Osteoblast (primary cell): ENCODE measurements around the gene DNMT3A. TPM values are rescaled to one million over a fixed set of nuclear protein-coding genes. Genes with fewer than 3 reads are reported as not detected.

ENCODE experiments used
- DNase-seq: peaks from one replicate; pipeline ENCODE4 v3.0.0; 2011; ENCODE audit warnings: low spot score, mixed read lengths; ENCODE audit not compliant: insufficient read length; ENCODE audit errors: missing footprints
- H2AFZ ChIP-seq: 2 replicates; pipeline ENCODE4 v1.6.0; 2011; ENCODE audit warnings: mild to moderate bottlenecking, low read length
- H3K27ac ChIP-seq: 2 replicates; pipeline ENCODE4 v1.5.1; 2011; ENCODE audit warnings: mild to moderate bottlenecking, low read depth, low read length, moderate library complexity
- H3K27me3 ChIP-seq: 2 replicates; pipeline ENCODE4 v1.6.0; 2012; ENCODE audit warnings: mild to moderate bottlenecking, control low read depth, inconsistent platforms, low read length, moderate library complexity; ENCODE audit not compliant: insufficient read depth
- H3K36me3 ChIP-seq: 2 replicates; pipeline ENCODE4 v1.5.1; 2011; ENCODE audit warnings: mild to moderate bottlenecking, low read length, control low read depth, moderate library complexity; ENCODE audit not compliant: insufficient read depth
- H3K4me1 ChIP-seq: 2 replicates; pipeline ENCODE4 v1.5.1; 2011; ENCODE audit warnings: mild to moderate bottlenecking, low read length, control low read depth, moderate library complexity; ENCODE audit not compliant: insufficient read depth
- H3K4me2 ChIP-seq: 2 replicates; pipeline ENCODE4 v1.6.0; 2011; ENCODE audit warnings: mild to moderate bottlenecking, low read length; ENCODE audit not compliant: insufficient read depth
- H3K4me3 ChIP-seq: fragments of 200-600 bp; sonication (generic); 3 replicates; pipeline ENCODE4 v1.5.1; 2012; ENCODE audit warnings: mild to moderate bottlenecking, low read length, inconsistent platforms; ENCODE audit not compliant: insufficient read depth
- H3K79me2 ChIP-seq: 2 replicates; pipeline ENCODE4 v1.6.0; 2012; ENCODE audit warnings: mild to moderate bottlenecking, low read length, control low read depth, inconsistent platforms; ENCODE audit not compliant: insufficient read depth
- H3K9me3 ChIP-seq: 2 replicates; pipeline ENCODE4 v1.5.1; 2011; ENCODE audit warnings: low read depth, low read length, control low read depth
- H4K20me1 ChIP-seq: 2 replicates; pipeline ENCODE4 v1.6.0; 2012; ENCODE audit warnings: mild to moderate bottlenecking, low read length, control low read depth; ENCODE audit not compliant: insufficient read depth
- total RNA-seq: library from RNA; depleted of rRNA; stranded (reverse); fragments of >200 nt; gene quantifications from 2 replicates; pipeline ENCODE4 v1.2.3, GENCODE V29; 2012
- TF ChIP-seq, protein P1 (sequence below): IDR thresholded peaks from 2 replicates; pipeline ENCODE4 v1.5.1; 2011; ENCODE audit warnings: mild to moderate bottlenecking, low read depth, low read length, moderate library complexity; ENCODE audit errors: extremely low read depth

The DNMT3A gene
- total RNA-seq, 1 donor: 18.5 TPM

DNA sequence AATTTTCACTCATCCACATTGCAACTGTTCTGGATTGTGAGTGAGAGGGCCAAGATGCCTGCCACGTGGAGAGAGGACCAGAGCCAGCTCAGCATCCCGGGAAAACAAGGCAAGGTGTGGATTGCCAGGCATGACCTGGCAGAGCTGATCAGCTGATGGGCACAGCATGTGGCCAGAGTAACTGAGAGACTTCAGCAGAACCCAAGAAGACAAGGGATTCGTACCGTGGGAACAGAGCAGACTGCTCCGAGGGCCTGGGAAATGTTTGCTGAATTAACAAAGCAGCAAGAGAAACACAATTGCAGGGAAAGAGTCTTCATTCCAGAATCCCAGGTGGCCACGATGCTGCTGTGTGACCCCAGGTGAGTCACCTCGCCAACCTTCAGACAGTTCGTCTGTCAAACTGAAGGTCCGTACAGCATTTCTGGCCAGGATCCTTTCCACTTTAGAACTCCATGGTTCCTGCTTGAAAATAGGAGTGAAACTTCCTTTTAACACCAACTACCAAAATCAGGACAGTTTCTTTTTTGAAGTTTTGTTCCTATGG is 147.1 kb downstream of the DNMT3A start:
- TF ChIP-seq, protein P1, sequence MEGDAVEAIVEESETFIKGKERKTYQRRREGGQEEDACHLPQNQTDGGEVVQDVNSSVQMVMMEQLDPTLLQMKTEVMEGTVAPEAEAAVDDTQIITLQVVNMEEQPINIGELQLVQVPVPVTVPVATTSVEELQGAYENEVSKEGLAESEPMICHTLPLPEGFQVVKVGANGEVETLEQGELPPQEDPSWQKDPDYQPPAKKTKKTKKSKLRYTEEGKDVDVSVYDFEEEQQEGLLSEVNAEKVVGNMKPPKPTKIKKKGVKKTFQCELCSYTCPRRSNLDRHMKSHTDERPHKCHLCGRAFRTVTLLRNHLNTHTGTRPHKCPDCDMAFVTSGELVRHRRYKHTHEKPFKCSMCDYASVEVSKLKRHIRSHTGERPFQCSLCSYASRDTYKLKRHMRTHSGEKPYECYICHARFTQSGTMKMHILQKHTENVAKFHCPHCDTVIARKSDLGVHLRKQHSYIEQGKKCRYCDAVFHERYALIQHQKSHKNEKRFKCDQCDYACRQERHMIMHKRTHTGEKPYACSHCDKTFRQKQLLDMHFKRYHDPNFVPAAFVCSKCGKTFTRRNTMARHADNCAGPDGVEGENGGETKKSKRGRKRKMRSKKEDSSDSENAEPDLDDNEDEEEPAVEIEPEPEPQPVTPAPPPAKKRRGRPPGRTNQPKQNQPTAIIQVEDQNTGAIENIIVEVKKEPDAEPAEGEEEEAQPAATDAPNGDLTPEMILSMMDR: no peak
- Histone ChIP-seq H3K79me2 (no peaks in the 10 kb centered on the region), H3K4me3 (no peak overlapping the region), H3K4me2 (no peak overlapping the region), H3K9me3 (no peaks in the 10 kb centered on the region), H3K27ac (no peak overlapping the region), H3K27me3 (peaks cover 4% of the 10 kb centered on the region), H3K36me3 (no peaks in the 10 kb centered on the region), H2AFZ (no peak overlapping the region), H3K4me1 (peaks cover 5% of the 10 kb centered on the region), H4K20me1 (no peaks in the 10 kb centered on the region)
- peak; percentile 31 for DNase-seq

DNA sequence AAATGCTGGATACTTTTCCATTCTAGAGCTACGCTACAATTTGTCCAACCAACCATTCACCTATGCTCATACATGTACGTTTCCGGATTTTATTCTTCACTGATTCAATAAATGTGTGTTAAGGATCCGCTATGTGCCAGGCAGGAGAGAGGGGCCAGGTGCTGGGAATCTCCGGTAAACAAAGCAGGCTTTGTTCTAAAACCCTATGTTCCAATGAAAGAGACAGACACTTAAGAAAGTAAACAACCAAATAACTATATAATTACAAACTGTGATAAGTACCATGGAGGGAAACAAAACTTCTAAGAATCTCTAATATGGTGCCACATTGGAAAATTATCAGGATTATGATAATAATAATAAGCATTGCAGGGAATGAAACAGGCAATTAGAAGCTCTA is 151.2 kb downstream of the DNMT3A start:
- DNase-seq: no peak
- Histone ChIP-seq H3K79me2 (no peaks in the 10 kb centered on the region), H3K4me1 (no peaks in the 10 kb centered on the region), H3K4me2 (no peak overlapping the region), H3K9me3 (no peaks in the 10 kb centered on the region), H3K4me3 (no peak overlapping the region), H3K27me3 (peaks cover 5% of the 10 kb centered on the region), H3K27ac (no peak overlapping the region), H3K36me3 (no peaks in the 10 kb centered on the region), H2AFZ (no peak overlapping the region), H4K20me1 (no peaks in the 10 kb centered on the region)
- TF ChIP-seq, protein P1: no peak

DNA sequence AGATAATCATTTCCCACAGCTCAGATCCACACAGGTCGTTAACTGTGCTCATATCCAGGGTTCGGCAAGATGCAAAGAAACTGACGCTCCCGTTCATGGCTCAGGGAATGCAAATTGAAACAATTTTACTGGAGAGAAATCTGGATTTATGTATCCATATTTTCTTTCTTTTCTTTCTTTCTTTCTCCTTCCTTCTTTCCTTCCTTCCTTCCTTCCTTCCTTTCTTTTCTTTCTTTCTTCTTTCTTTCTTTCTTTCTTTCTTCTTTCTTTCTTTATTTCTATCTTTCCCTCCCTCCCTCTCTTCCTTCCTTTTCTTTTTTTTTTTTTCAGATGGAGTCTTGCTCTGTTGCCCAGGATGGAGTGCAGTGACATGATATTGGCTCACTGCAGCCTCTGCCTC is 153.3 kb downstream of the DNMT3A start:
- H3K79me2 ChIP-seq: no peaks in the 10 kb centered on the region
- no peak for DNase-seq

DNA sequence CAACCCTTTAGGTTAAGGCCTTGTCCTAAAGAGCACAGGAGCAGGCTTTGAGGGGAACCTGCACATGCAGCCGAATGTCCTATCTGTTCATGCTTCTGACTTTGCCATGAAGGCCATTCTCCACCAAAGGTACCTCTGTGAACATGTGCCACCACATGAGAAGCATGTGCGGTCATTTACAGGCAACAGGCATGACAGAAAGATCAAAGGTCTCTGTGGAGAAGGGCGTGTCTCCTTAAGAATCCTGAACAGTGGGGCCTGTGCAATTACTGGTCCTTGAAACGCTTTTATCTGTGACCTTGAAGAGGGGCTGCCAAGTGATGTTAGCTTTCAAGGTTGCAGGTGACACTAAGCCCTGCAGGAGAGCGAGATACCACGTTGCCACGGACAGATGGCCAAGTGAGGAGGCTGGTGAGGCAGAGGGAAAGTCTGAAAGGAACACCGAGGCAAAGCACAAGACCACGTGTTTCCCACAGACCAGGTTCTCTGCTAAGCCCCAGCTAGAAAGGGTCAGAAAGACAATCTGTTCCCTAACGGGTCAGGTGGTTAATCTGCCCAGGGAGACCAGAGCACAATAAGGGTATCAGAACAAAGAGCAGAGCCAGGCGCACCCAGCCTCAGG is 153.9 kb downstream of the DNMT3A start:
- Histone ChIP-seq H3K9me3 (no peaks in the 10 kb centered on the region), H3K79me2 (no peaks in the 10 kb centered on the region), H3K27ac (no peak overlapping the region), H4K20me1 (no peaks in the 10 kb centered on the region), H3K4me1 (no peaks in the 10 kb centered on the region), H3K36me3 (no peaks in the 10 kb centered on the region), H3K4me2 (no peak overlapping the region), H3K27me3 (peaks cover 5% of the 10 kb centered on the region), H2AFZ (no peak overlapping the region), H3K4me3 (no peak overlapping the region)
- no peak for DNase-seq
- TF ChIP-seq, protein P1: no peak

More for the DNA sequence above, 153.3 kb downstream of the DNMT3A start:
- Histone ChIP-seq H3K27me3 (peaks cover 5% of the 10 kb centered on the region), H3K36me3 (no peaks in the 10 kb centered on the region), H3K4me3 (no peak overlapping the region), H2AFZ (no peak overlapping the region), H3K9me3 (no peaks in the 10 kb centered on the region), H3K4me2 (no peak overlapping the region), H4K20me1 (no peaks in the 10 kb centered on the region), H3K4me1 (no peaks in the 10 kb centered on the region), H3K27ac (no peak overlapping the region)
- TF ChIP-seq, protein P1: no peak
